HK-2 (cell line): ENCODE data around the gene HIPK4.
"Not testable (repeated sequence)": the region's sequence is repeated elsewhere in the genome, so short reads cannot be mapped to it uniquely, and the experiment has no call there.

Experiments used
- DNase-seq: peaks from one replicate; pipeline ENCODE4 v3.0.0-alpha.2; 2018; ENCODE audit not compliant: unreplicated experiment

HIPK4 gene

GRCh38 chr19:40393894-40394815 lies 4.2 kb upstream of the HIPK4 start:
- DNase-seq, result no peak

- no peak for DNase-seq
These were observed 3.0 kb upstream of the HIPK4 start for GRCh38 chr19:40392894-40393517.

- DNase-seq, result no peak
These were observed 2.1 kb upstream of the HIPK4 start for GRCh38 chr19:40392123-40392522.

- no peak for DNase-seq
These were observed 437 bp downstream of the HIPK4 start for GRCh38 chr19:40389404-40390083.

GRCh38 chr19:40388481-40388880 lies 1.5 kb downstream of the HIPK4 start:
- DNase-seq, result no peak

GRCh38 chr19:40387155-40387554 lies 2.8 kb downstream of the HIPK4 start:
- DNase-seq, result no peak

GRCh38 chr19:40383668-40384248 lies 6.2 kb downstream of the HIPK4 start:
- DNase-seq, result no peak

GRCh38 chr19:40381321-40381720 lies 8.7 kb downstream of the HIPK4 start:
- DNase-seq, result no peak

GRCh38 chr19:40380199-40381037 lies 9.6 kb downstream of the HIPK4 start:
- no peak for DNase-seq

- no peak for DNase-seq
These were observed 10.4 kb downstream of the HIPK4 start for GRCh38 chr19:40379446-40380198.

GRCh38 chr19:40378509-40378908 lies 11.5 kb downstream of the HIPK4 start:
- no peak for DNase-seq

GRCh38 chr19:40377876-40378385 lies 12.1 kb downstream of the HIPK4 start:
- no peak for DNase-seq

- no peak for DNase-seq
These were observed 13.6 kb downstream of the HIPK4 start for GRCh38 chr19:40376286-40376862.

GRCh38 chr19:40374084-40374483 lies 15.9 kb downstream of the HIPK4 start:
- DNase-seq, result no peak

- DNase-seq, result no peak
These were observed 18.2 kb downstream of the HIPK4 start for GRCh38 chr19:40371802-40372122.

GRCh38 chr19:40370997-40371801 lies 18.8 kb downstream of the HIPK4 start:
- no peak for DNase-seq

- not testable (repeated sequence) for DNase-seq
These were observed 19.7 kb downstream of the HIPK4 start for GRCh38 chr19:40370253-40370652.

- DNase-seq, result no peak
These were observed 20.2 kb downstream of the HIPK4 start for GRCh38 chr19:40369797-40370196.
